Right lobe of liver (tissue), 4 donors: ENCODE data around the gene ATP13A1.

Experiments used
- CTCF ChIP-seq, 4 donors: fragments of 200-600 bp in 3 of 4; fragments of 450-650 bp in 1 of 4; IDR thresholded peaks; one replicate each; pipeline versions ENCODE4 v1.5.1 to v1.8.0; 2016 to 2022; ENCODE audit warnings: antibody characterized with exemption in 4 of 4, mild to moderate bottlenecking in 2 of 4
- POLR2A ChIP-seq: fragments of 450-650 bp; IDR thresholded peaks from one replicate; pipeline ENCODE4 v1.6.1; 2017; ENCODE audit warnings: antibody characterized with exemption, mild to moderate bottlenecking
- donor health status: DM: no; HTN: no; CAD: no.
- donor health status: DM: no; HTN: no; CAD: no.
- donor health status: DM: no; HTN: yes; CAD: no.

GRCh38 chr19:19650331-19650730 lies 13.1 kb downstream of the ATP13A1 start:
- TF ChIP-seq CTCF (IDR thresholded peaks at IDR 0.05) (no peak), POLR2A (no peak)
